ENCODE results near the gene PTBP2.

DNA sequence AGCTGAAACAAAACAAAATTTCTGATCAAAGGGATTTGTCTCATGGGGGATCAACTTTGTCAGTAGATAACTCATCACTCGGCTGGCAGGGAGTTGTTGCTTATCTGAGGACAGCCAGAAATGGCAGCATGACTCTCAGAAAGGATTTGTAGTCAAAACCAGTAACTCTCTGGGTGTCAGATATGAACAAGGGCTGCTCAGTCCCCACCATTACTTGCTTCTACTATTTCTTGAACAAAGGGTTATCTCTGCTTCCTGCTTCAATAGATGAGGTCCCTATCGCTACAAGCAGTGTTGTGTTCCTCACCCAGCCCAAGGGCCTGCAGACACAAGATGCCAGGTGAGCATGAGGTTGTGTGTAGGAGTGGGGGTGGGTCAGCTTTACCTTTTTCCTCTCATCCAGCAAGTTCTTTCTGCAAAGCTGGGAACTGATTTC, 116.2 kb downstream of the PTBP2 start:
- TF ChIP-seq, protein P1, sequence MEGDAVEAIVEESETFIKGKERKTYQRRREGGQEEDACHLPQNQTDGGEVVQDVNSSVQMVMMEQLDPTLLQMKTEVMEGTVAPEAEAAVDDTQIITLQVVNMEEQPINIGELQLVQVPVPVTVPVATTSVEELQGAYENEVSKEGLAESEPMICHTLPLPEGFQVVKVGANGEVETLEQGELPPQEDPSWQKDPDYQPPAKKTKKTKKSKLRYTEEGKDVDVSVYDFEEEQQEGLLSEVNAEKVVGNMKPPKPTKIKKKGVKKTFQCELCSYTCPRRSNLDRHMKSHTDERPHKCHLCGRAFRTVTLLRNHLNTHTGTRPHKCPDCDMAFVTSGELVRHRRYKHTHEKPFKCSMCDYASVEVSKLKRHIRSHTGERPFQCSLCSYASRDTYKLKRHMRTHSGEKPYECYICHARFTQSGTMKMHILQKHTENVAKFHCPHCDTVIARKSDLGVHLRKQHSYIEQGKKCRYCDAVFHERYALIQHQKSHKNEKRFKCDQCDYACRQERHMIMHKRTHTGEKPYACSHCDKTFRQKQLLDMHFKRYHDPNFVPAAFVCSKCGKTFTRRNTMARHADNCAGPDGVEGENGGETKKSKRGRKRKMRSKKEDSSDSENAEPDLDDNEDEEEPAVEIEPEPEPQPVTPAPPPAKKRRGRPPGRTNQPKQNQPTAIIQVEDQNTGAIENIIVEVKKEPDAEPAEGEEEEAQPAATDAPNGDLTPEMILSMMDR (IDR thresholded peaks at IDR 0.05): no peak
- no peak for TF ChIP-seq POLR2A (IDR thresholded peaks at IDR 0.05)

Data from body of pancreas (tissue), 4 donors.